Measurements from ENCODE around the gene MLH1.

The MLH1 gene

DNA sequence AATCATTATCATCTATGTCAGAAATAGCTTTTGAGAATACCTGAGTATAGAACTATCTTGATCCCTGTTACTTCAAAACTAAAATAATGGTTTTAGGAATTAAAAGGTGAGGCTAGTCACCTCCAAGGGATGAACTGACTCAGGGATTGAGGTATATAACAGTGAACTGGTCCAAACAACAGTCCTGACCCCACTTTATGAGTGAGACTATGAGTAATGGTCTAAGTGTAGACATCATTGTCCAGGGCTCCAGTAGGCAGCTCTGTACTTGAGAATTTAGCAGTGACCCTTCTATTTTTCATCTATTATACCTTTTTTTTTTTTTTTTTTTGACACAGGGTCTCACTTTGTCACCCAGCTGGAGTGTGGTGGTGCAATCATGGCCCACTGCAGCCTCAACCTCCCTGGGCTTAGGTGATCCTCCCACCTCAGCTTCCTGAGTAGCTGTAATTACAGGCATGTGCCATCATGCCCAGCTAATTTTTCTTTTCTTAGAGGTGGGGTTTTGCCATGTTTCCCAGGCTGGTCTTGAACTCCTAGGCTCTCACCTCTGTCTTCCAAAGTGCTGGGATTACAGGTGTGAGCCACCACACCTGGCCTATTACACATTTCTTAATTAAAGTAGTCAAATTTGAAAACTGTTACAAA lies 36.3 kb downstream of the MLH1 start:
- no peak overlapping the region for H3K27ac ChIP-seq
- H3K4me3 ChIP-seq (IDR thresholded peaks at IDR 0.05; ENCODE audit: insufficient read depth, low read depth, low read length) = no peak overlapping the region
- no peaks in the 10 kb centered on the region for H3K79me2 ChIP-seq (ENCODE audit: insufficient read depth, low read depth)
- no peaks in the 10 kb centered on the region for H3K27me3 ChIP-seq (ENCODE audit: insufficient read depth, low read depth)
- H4K20me1 ChIP-seq (ENCODE audit: insufficient read depth) = no peaks in the 10 kb centered on the region
- H3K4me1 ChIP-seq (ENCODE audit: low read depth, poor library complexity, severe bottlenecking) = peaks cover 4% of the 10 kb centered on the region
- no peak overlapping the region for H2AFZ ChIP-seq (ENCODE audit: low read depth)
- H3K9ac ChIP-seq = no peak overlapping the region
- no peak for TF ChIP-seq CTCF (conservative IDR thresholded peaks at IDR 0.05; ENCODE audit: low read depth, low read length)
- no peaks in the 10 kb centered on the region for H3K36me3 ChIP-seq (ENCODE audit: insufficient read depth)
- no peak overlapping the region for H3K4me2 ChIP-seq

DNA sequence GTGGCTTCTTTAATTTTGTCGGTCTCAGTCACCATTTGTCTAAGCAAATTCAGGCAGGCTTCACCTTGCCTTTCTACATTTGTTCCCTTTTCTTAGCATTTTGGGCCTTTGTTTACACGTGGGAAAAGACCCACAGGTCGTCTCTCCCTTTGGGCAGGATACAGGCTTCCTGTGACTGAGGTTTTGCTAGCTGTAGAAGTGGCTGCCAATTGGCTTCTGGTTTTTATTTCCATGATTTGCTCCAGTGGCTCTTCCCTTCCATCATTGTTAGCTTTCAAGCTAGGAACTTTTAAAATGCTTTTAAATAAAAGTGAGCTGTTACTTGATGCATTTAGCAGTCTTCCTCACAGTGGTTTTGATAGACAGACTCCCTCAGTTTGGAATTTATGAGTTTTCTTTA lies 37.3 kb downstream of the MLH1 start:
- Histone ChIP-seq H3K27me3 (ENCODE audit: insufficient read depth, low read depth) (no peaks in the 10 kb centered on the region), H3K9ac (no peak overlapping the region), H3K27ac (no peak overlapping the region), H3K4me1 (ENCODE audit: low read depth, poor library complexity, severe bottlenecking) (no peaks in the 10 kb centered on the region), H2AFZ (ENCODE audit: low read depth) (no peak overlapping the region), H3K4me2 (no peak overlapping the region), H4K20me1 (ENCODE audit: insufficient read depth) (no peaks in the 10 kb centered on the region), H3K4me3 (IDR thresholded peaks at IDR 0.05; ENCODE audit: insufficient read depth, low read depth, low read length) (no peak overlapping the region), H3K79me2 (ENCODE audit: insufficient read depth, low read depth) (no peaks in the 10 kb centered on the region), H3K36me3 (ENCODE audit: insufficient read depth) (no peaks in the 10 kb centered on the region)
- TF ChIP-seq CTCF (conservative IDR thresholded peaks at IDR 0.05; ENCODE audit: low read depth, low read length) = no peak

GRCh38 chr3:37031096-37031682 lies 37.9 kb downstream of the MLH1 start:
- Histone ChIP-seq H3K4me1 (ENCODE audit: low read depth, poor library complexity, severe bottlenecking) (no peaks in the 10 kb centered on the region), H2AFZ (ENCODE audit: low read depth) (no peak overlapping the region), H3K79me2 (ENCODE audit: insufficient read depth, low read depth) (no peaks in the 10 kb centered on the region), H4K20me1 (ENCODE audit: insufficient read depth) (no peaks in the 10 kb centered on the region), H3K36me3 (ENCODE audit: insufficient read depth) (no peaks in the 10 kb centered on the region), H3K27ac (no peak overlapping the region), H3K27me3 (ENCODE audit: insufficient read depth, low read depth) (no peaks in the 10 kb centered on the region), H3K4me2 (no peak overlapping the region), H3K4me3 (IDR thresholded peaks at IDR 0.05; ENCODE audit: insufficient read depth, low read depth, low read length) (no peak overlapping the region), H3K9ac (no peak overlapping the region)
- no peak for TF ChIP-seq CTCF (conservative IDR thresholded peaks at IDR 0.05; ENCODE audit: low read depth, low read length)

GRCh38 chr3:37032961-37033360 lies 39.6 kb downstream of the MLH1 start:
- H3K36me3 ChIP-seq (ENCODE audit: insufficient read depth) = no peaks in the 10 kb centered on the region
- TF ChIP-seq CTCF (conservative IDR thresholded peaks at IDR 0.05; ENCODE audit: low read depth, low read length) = no peak
- H3K79me2 ChIP-seq (ENCODE audit: insufficient read depth, low read depth) = no peaks in the 10 kb centered on the region
- no peaks in the 10 kb centered on the region for H3K27me3 ChIP-seq (ENCODE audit: insufficient read depth, low read depth)
- no peaks in the 10 kb centered on the region for H3K4me1 ChIP-seq (ENCODE audit: low read depth, poor library complexity, severe bottlenecking)
- no peak overlapping the region for H3K4me3 ChIP-seq (IDR thresholded peaks at IDR 0.05; ENCODE audit: insufficient read depth, low read depth, low read length)
- no peak overlapping the region for H2AFZ ChIP-seq (ENCODE audit: low read depth)
- no peak overlapping the region for H3K27ac ChIP-seq
- H3K9ac ChIP-seq = no peak overlapping the region
- no peaks in the 10 kb centered on the region for H4K20me1 ChIP-seq (ENCODE audit: insufficient read depth)
- no peak overlapping the region for H3K4me2 ChIP-seq
